ENCODE measurements around the gene SOX12.

Gene SOX12

GRCh38 chr20:309306-309840 lies 16.0 kb upstream of the SOX12 start:
- TF ChIP-seq CTCF (IDR thresholded peaks at IDR 0.05; ENCODE audit: low read depth, low read length), result no peak
- H3K27ac ChIP-seq, result no peak overlapping the region
- H3K36me3 ChIP-seq, result no peaks in the 10 kb centered on the region
- no peaks in the 10 kb centered on the region for H3K27me3 ChIP-seq (ENCODE audit: insufficient read depth, low read depth, severe bottlenecking)
- no peaks in the 10 kb centered on the region for H3K9me3 ChIP-seq (ENCODE audit: severe bottlenecking)
- no peak for DNase-seq
- H3K4me3 ChIP-seq (ENCODE audit: low read depth, low read length), result no peak overlapping the region

DNA sequence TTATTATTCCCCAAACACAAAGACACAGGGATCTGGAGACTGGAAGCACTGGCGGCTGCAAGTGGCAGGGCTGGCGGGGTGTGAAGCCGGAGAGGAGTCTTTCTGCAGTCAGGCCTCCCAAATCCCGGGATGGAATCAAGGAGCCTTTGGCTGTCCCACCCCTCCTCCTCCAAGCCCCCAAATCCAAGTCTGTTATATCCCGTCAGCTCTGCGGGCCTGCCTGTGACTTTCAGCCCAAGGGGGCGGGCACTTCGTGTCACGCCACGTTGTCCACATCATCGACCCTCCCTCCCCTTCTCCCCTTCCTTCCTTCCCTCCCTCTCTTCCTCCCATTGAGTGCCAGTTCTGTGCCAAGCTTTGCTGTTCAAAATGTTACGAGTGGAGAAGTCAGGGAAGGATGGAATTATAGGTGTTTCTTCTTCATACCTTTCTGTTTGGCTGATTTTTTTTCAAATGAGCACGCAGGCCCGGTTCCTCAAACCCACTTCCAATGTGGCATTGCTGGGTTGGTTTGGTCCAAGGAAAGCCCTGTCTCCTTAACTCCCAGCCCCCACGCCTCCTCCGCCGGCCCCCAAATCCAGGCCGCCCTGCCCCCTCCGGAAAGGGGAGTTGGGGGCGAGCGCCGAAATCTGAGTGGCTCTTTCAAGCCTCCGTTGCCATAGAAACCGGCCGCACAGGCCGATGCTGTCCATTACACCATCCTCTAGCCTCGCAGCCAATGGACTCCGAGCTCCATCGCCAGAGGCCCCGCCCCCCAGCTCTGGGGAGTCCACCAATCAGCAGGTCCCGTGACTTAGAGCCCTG lies 15.3 kb upstream of the SOX12 start:
- Histone ChIP-seq H3K36me3 (no peaks in the 10 kb centered on the region), H3K27ac (no peak overlapping the region), H3K4me3 (ENCODE audit: low read depth, low read length) (no peak overlapping the region), H3K9me3 (ENCODE audit: severe bottlenecking) (no peaks in the 10 kb centered on the region), H3K27me3 (ENCODE audit: insufficient read depth, low read depth, severe bottlenecking) (no peaks in the 10 kb centered on the region)
- DNase-seq, result peak; percentile 37
- TF ChIP-seq CTCF (IDR thresholded peaks at IDR 0.05; ENCODE audit: low read depth, low read length), result no peak

- no peak for TF ChIP-seq CTCF (IDR thresholded peaks at IDR 0.05; ENCODE audit: low read depth, low read length)
These were observed 14.7 kb upstream of the SOX12 start for GRCh38 chr20:310645-311044.

DNA sequence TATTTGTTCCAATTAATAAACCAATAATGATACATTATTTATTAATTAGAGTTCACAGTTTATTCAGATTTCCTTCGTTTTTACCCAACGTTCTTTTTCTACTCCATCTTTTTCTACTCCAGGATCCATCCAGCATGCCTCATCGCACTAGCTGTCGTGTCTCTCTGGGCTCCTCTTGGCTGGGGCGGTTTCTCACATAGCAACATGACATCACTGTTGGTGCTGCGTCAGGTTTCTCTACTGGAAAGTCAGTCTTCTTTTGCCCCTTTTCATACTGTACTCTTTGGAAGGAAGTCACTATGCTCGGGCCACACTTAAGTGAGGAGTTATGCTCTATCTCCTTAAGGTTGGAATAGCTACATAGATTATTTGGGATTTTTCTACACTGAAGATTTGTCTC lies 13.7 kb upstream of the SOX12 start:
- no peak for TF ChIP-seq CTCF (IDR thresholded peaks at IDR 0.05; ENCODE audit: low read depth, low read length)
- Histone ChIP-seq H3K4me3 (ENCODE audit: low read depth, low read length) (no peak overlapping the region), H3K36me3 (no peaks in the 10 kb centered on the region), H3K9me3 (ENCODE audit: severe bottlenecking) (no peaks in the 10 kb centered on the region), H3K27ac (no peak overlapping the region), H3K27me3 (ENCODE audit: insufficient read depth, low read depth, severe bottlenecking) (no peaks in the 10 kb centered on the region)
- no peak for DNase-seq

More at GRCh38 chr20:310645-311044, 14.7 kb upstream of the SOX12 start:
- Histone ChIP-seq H3K36me3 (no peaks in the 10 kb centered on the region), H3K4me3 (ENCODE audit: low read depth, low read length) (no peak overlapping the region), H3K27me3 (ENCODE audit: insufficient read depth, low read depth, severe bottlenecking) (no peaks in the 10 kb centered on the region), H3K9me3 (ENCODE audit: severe bottlenecking) (no peaks in the 10 kb centered on the region), H3K27ac (no peak overlapping the region)
- DNase-seq, result no peak

GRCh38 chr20:312067-312466 lies 13.3 kb upstream of the SOX12 start:
- Histone ChIP-seq H3K9me3 (ENCODE audit: severe bottlenecking) (no peaks in the 10 kb centered on the region), H3K36me3 (no peaks in the 10 kb centered on the region), H3K27ac (no peak overlapping the region), H3K27me3 (ENCODE audit: insufficient read depth, low read depth, severe bottlenecking) (no peaks in the 10 kb centered on the region), H3K4me3 (ENCODE audit: low read depth, low read length) (no peak overlapping the region)
- no peak for TF ChIP-seq CTCF (IDR thresholded peaks at IDR 0.05; ENCODE audit: low read depth, low read length)
- DNase-seq, result no peak

Data from WERI-Rb-1 (cell line).